ENCODE results near the gene PDE9A.

DNA sequence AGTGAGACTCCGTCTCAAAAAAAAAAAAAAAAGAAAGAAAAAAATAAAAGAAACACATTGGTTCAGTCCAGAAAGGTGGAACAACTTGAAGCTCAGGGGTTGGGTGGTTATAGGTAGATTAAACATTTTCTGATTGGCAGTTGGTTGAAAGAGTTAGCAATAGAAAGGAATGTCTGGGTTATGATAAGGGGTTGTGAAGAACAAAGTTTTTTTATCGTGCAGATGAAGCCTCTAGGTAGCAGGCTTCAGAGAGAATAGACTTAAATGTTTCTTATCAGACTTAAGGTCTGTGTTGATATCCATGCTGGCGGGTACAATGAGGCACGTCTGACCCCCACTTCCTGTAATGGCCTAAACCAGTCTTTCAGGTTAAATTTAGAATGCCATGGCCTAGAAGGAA is 45.0 kb upstream of the PDE9A start:
- TF ChIP-seq, protein P1, sequence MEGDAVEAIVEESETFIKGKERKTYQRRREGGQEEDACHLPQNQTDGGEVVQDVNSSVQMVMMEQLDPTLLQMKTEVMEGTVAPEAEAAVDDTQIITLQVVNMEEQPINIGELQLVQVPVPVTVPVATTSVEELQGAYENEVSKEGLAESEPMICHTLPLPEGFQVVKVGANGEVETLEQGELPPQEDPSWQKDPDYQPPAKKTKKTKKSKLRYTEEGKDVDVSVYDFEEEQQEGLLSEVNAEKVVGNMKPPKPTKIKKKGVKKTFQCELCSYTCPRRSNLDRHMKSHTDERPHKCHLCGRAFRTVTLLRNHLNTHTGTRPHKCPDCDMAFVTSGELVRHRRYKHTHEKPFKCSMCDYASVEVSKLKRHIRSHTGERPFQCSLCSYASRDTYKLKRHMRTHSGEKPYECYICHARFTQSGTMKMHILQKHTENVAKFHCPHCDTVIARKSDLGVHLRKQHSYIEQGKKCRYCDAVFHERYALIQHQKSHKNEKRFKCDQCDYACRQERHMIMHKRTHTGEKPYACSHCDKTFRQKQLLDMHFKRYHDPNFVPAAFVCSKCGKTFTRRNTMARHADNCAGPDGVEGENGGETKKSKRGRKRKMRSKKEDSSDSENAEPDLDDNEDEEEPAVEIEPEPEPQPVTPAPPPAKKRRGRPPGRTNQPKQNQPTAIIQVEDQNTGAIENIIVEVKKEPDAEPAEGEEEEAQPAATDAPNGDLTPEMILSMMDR (conservative IDR thresholded peaks at IDR 0.05; ENCODE audit: low read depth in 2 of 2), result no peak
- TF ChIP-seq POLR2AphosphoS5 (IDR thresholded peaks at IDR 0.05; ENCODE audit: low read depth) (no peak), EZH2 (IDR thresholded peaks at IDR 0.05; ENCODE audit: low read depth, unreplicated experiment) (no peak), STAT1 (IDR thresholded peaks at IDR 0.05; ENCODE audit: unreplicated experiment) (no peak), CREB1 (CRISPR knock-in tag; IDR thresholded peaks at IDR 0.05; ENCODE audit: low read depth) (no peak), EZH2phosphoT487 (IDR thresholded peaks at IDR 0.05; ENCODE audit: unreplicated experiment) (no peak)
- TF ChIP-seq, protein P2, sequence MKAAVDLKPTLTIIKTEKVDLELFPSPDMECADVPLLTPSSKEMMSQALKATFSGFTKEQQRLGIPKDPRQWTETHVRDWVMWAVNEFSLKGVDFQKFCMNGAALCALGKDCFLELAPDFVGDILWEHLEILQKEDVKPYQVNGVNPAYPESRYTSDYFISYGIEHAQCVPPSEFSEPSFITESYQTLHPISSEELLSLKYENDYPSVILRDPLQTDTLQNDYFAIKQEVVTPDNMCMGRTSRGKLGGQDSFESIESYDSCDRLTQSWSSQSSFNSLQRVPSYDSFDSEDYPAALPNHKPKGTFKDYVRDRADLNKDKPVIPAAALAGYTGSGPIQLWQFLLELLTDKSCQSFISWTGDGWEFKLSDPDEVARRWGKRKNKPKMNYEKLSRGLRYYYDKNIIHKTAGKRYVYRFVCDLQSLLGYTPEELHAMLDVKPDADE (IDR thresholded peaks at IDR 0.05), result no peak
